HG02840 (cell line): Measurements from ENCODE around the gene TPM4.
A peak's percentile ranks its signal among the peaks of the same experiment; 100 is the strongest.
"Not testable (repeated sequence)": the region's sequence is repeated elsewhere in the genome, so short reads cannot be mapped to it uniquely, and the experiment has no call there.

ENCODE experiments used
- ATAC-seq: cut with Tn5 transposase; IDR thresholded peaks from one replicate; pipeline ENCODE4 v1.9.1; 2021; ENCODE audit warnings: mild to moderate bottlenecking, moderate library complexity, moderate number of reproducible peaks; ENCODE audit not compliant: unreplicated experiment, low FRiP score

Gene TPM4

GRCh38 chr19:16119075-16119857, 43.0 kb downstream of the TPM4 start:
- not testable (repeated sequence) for ATAC-seq

GRCh38 chr19:16121141-16121540, 44.8 kb downstream of the TPM4 start:
- ATAC-seq, result no peak

- no peak for ATAC-seq
Measured at GRCh38 chr19:16121967-16122366, 45.7 kb downstream of the TPM4 start.

- ATAC-seq, result no peak
Measured at GRCh38 chr19:16124953-16125352, 48.7 kb downstream of the TPM4 start.

DNA sequence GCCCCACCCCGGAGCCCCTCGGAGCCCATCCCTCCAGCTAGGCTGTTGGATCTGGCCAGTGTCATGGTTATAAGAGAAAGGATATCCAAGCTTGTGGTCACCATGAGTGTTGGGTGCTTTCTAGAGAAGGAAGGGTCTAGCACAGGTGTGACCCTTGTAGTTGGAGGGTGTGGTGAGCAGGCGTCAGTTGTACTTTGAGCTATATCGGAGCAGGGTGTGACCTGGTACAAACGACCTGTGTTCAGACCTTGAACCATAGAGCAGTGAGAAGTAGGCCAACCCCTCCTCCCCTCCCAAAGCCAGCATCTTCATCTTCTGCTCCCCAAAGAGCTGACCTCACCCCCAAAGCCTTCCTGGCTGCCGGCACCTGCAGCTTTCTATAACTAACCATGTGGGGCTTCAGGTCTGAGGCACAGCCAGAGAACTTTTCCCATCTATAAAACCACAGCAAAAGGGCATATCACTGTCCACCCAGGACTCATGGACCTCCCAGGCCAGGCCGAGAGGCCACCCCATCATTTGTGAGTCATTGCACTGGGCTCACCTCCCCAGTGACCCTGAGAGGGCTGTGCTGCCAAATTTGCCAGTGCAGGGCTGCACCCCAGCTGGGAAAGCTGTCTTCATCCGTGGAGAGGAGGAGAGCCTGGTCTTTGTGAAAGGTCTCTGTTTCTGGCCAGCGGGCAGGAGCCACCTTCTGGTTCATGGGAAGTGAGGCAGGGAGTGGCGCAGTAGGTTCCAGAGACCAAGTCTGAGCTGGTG, 49.6 kb downstream of the TPM4 start:
- ATAC-seq, result no peak

GRCh38 chr19:16127080-16127479, 50.8 kb downstream of the TPM4 start:
- ATAC-seq, result no peak

- ATAC-seq, result no peak
Measured at GRCh38 chr19:16127776-16128371, 51.6 kb downstream of the TPM4 start.

DNA sequence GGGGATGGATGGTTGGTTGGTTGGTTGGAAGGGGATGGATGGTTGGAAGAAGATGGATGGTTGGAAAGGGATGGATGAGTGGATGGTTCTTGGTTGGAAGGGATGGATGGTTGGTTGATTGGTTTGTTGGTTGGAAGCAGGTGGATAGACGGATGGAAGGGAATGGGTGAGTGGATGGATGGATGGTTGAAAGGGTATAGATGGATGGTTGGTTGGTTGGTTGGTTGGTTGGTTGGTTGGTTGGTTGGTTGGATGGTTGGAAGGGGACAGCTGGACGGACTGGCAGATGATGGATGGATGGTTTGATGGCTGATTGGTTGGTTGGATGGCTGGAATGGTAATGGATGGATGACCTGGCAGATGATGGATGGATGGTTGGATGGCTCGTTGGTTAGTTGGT, 55.4 kb downstream of the TPM4 start:
- ATAC-seq, result no peak

DNA sequence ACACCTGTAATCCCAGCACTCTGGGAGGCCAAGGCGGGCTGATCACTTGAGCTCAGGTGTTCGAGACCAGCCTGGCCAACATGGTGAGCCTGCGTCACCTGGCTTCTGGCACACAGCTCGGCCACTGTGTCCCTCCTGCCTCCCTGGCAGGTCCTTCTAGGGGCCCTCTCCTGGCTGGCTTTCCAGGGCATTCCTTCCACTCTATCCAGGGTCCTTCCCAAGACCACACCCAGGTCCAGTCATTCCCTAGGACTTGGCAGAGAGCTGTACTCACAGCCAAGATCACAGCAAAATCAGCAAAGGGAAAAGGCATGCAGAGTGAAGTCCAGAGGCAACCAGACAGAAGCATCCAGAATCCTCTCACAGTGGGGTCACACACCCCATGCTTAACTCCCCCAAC, 57.5 kb downstream of the TPM4 start:
- ATAC-seq, result no peak

DNA sequence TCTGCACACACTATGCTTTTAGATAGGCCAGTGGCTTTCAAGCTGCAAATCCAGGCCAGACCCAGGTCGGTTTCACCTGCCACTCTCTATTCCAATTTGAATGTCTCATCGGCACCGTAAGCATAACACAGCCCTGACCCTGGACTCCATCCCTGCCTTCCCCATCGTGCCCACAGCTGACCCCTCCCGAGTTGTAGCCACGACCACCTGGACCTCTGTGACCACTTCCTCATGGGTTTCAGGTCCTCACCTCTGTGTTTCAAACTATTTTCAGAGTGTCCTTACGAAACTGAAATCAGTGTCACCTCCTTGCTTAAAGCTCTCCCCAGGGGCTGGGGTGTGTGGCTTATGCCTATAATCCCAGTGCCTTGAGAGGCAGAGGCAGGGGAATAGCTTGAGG, 58.2 kb downstream of the TPM4 start:
- no peak for ATAC-seq

DNA sequence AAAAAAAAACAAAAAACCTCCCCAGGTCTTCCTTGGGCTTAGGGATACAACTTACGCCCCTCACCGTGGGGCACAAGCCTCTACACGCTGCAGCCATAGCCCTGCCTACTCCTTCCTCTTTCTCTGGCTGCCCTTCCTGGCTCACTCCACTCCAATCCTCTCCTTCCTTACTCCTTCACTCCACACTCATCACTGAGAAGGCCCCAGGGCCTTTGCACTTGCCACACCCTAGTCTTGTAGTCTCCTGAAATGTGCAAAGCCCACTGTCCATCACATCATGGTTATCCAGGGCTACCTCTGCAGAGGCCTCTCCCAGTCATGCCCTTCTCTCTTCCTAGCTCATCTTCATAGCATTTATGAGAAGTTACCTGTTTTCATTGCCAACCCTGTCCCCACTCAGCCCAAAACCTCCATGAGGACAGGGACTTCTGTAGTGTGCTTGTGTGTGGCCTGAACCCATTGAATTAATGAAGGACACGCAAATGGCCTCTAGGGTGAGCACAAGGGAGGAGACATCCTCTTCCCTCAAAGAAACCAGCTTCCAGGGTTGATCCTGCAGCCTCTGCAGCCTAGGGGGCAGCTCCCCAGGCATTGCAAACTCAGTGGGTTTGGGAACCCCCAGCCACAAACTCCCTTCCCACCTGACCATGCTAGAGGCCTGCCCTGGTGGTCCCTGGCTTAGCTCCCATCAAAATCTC, 59.3 kb downstream of the TPM4 start:
- no peak for ATAC-seq

- no peak for ATAC-seq
Measured at GRCh38 chr19:16136185-16136999, 60.1 kb downstream of the TPM4 start.

DNA sequence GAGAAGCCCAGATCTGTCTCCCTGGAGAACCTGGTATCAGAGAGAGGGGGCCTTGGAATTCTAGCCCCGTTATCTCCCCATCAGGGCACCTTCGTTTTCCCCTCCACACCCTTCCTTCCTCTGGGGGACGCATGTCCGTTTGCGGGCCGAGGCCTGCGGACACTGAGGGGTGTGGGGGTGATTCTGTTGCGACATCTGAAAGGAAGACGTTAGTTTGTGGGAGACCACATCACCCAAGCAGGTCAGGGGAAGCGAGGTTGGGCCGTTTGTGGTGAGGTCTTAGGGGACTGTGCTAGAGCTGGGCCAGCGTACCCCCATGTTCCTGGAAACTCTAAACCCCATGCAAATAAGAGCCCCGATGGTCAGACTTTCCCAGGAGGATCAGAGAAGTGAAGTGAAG, 63.5 kb downstream of the TPM4 start:
- no peak for ATAC-seq

DNA sequence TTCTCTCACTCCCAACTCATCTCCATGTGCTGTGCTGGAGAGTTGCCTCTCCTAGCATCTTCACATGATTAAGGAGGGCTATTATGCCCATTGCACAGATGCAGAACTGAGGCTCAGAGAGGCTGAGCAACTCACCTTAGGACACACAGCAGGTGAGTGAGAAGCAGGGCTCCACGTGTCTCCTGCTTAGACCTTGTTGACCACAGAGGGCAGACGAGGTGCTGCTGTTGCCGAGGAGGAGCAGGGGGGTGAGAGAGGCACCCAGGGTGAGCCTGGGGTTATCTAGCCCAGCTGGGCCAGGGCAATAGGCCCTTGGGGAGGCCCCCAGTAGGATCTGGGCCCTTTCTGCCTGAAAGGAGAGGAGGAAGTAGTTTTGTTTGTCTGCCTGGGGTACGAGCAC, 64.7 kb downstream of the TPM4 start:
- ATAC-seq, result no peak

GRCh38 chr19:16142032-16142580, 65.8 kb downstream of the TPM4 start:
- no peak for ATAC-seq

DNA sequence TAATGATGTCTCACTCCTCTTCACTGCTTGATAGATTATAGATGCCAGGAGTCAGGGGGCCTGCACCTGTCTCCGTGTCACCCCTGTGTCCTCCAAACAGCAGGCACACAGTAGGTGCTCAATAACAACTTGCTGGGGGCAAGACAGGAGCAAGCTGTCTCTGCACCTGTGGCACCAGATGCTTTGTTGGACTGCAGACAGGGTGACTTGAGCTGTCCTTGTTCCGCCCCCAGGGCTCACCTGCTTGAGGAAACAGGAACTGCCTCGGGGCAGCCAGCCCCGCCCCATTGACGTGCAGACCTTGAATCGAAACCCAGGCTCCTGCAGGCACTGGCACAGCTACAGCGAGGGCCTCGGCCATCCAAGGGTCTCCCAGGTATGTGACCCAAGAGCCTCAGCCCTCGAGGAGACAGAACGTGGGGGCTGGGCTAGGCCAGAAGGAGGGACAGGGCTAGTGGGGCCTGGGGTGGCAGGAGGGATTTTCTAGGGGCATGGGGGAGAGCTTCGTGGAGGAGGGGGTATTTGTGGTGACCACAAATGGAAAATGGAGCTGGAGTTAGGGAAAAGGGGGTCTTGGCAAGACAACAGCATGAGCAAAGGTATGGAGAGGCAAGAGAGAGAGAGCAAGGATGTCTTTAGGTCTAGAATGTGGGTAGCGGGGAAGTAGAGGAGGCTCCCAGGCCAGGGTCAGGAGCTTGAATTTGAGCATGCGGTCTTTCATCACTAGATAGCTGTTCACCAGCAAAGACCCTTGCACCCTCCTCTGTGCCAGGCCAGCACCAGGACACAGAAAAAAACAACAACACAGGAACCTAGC, 67.3 kb downstream of the TPM4 start, which contains the start of gene HSH2D:
TSS of gene HSH2D (plus strand) at position 287 of the 817 bp plus-strand sequence. CDS start 5,066 bp downstream, outside the sequence.
- ATAC-seq, result peak; percentile 51

- ATAC-seq, result no peak
Measured at GRCh38 chr19:16144216-16144581, 67.9 kb downstream of the TPM4 start.

DNA sequence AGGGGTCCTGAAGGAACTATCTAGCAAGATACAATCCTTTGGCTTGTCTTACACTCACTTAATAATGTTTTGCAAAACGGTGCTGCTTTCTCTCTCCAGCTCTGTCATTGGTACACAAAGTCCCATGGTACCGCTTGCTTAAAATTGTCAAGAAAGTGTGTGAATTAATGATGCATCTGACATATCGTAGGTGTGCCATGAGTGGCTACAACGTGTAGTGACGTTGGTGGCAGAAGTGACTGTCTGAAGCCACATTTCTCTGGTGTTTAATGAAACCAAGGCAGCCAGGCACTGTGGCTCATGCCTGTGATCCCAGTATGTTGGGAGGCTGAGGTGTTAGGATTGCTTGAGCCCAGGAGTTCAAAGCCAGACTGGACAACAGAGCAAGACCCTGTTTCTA, 69.8 kb downstream of the TPM4 start:
- no peak for ATAC-seq
